GM19193 (cell line): ENCODE measurements around the gene SNED1.
A peak's percentile ranks its signal among the peaks of the same experiment; 100 is the strongest.

Experiments used
- POLR2A ChIP-seq: IDR thresholded peaks from 4 replicates; pipeline ENCODE4 v1.6.1; 2011; ENCODE audit not compliant: insufficient read depth, insufficient read length; ENCODE audit errors: extremely low read depth

SNED1 gene

DNA sequence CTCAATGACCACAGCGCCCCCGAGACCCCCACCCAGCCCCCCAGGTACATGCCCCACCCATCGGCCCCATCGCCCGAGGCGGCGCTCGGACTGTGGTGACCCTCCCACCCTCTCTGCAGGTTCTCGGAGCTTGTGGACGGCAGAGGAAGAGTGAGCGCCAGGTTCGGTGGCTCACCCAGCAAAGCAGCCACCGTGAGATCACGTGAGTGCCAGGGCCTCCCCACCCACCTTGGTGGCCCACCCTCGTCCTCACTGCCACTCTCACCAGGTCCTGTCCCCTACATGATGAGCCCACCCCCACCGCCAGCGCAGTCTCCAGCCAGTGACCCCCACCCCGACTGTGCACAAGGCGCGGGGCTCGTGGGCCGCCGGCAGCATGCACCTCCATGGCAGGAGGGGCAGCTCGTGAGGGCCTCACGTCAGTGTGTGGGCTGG is 73.3 kb downstream of the SNED1 start:
- TF ChIP-seq POLR2A = no peak

DNA sequence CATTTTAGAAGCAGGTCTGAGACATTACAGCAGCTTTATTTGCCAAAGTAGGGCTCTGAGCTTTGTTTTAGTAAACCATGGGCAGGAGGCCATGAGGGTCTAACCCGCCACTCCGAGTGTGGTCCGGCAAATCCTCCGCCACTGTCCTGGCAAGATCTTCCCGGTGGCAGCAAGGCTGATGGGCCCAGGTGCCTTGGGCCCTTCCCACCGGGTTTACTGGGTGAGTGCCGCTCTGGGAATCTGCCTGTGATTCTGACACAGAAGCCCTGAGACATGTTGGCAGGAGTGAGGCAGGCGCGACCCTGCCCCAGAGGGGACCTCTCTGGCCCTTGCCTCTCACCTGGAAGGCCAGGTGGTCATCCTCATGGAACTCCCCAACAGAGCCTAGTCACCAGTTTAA is 73.7 kb downstream of the SNED1 start:
- TF ChIP-seq POLR2A = no peak

DNA sequence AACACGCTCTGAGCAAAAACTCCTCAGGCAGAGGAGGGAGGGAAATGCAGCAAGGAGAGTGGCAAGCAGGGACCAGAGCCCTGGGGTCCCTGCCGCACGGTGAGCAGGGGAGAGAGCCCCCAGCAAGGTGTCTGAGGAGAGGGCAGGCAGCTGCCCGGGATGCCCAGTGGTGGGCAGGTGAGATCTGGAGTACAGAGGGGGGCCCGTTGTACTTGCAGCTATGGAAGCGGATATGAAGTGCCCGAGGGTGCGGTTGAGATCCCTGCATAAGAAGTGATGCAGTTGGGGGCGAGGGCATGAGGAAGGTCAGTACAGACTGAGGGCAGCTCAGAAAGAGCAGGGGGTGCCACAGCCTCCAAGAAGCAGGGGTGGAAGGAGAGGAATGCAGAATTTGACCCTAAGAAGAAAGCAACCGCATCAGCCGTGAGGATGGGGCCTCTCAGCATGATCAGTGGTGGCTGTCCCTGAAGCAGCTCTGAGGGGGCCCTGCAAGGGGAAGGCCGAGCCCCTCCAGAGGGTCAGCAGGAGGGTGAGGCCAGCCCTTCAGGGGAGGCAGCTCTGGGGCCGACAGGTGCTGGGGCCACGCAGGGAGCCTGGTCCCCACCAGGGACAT is 74.2 kb downstream of the SNED1 start:
- no peak for TF ChIP-seq POLR2A

DNA sequence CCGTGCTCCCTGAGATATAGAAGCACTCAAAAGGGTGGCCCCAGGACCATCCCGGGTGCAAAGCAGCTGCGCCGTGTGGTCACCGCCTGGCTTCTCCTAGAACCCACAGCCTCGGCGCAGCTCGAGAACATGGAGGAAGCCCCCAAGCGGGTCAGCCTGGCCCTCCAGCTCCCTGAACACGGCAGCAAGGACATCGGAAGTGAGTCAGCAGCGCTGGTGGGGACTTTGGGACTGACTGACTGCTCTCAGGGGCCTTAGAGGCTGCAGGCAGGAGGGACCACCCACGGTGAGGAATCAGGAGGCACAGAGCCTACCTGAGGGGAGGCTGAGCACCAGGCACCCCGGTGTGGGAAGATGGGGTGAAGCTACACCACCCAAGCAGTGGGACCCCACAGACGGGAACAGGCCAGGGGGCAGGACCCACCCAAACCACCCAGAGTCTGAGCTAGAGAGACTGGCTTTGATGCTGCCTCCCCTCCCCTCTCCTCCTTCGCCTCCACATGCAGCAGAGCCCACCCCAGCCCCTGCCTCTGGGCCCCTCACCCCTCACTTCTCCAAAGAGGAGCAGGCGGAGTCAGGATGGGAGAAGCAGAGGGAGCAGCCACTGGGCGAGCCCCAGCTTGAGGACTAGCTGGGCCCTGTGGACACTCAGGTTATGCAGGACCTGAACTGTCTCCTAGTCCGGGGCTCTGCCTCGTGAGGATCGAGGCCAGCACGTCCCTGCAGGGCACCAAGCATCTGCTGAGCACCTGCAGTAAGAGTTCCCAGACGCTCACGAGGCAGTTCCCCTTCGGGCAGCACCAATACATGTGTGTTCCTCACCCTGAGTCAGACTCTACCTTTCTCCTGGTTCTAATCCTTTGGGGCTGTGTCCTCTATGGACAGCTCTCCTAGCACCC is 75.0 kb downstream of the SNED1 start:
- no peak for TF ChIP-seq POLR2A

DNA sequence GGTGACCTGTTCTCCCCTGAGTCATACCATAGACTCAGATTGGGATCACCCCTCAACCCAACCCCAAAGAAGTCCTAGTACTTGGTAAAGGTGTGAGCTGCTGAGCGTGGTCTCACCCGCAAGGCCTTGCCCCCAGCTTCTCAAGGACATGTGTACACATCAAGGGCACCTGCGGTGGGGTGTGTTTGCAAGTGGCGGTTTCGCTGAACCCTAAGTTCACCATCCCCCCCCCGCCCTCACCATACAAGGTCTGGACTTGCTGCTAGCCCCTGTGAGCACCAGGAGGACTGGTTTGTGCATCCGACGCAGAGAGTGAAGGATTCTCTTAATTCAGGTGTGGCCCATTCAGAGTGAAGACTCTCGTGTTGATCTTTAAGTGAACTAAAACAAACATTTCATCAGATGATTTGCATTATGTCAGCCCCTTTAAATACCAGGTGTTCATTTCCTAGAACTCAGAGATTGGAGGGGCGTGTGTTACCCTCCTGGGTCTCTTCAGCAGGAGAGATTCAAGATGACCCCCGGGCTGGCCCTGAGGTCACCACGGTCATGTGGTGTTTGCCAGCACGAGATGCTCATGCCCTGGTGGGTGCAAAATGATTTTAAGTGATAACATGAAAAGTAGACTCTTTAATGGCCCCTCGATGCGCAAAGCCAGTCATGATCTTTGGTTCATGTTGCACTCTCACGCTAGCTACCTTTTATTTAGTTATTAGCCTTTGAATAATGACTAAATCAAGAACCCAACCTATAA is 75.8 kb downstream of the SNED1 start:
- TF ChIP-seq POLR2A = no peak

DNA sequence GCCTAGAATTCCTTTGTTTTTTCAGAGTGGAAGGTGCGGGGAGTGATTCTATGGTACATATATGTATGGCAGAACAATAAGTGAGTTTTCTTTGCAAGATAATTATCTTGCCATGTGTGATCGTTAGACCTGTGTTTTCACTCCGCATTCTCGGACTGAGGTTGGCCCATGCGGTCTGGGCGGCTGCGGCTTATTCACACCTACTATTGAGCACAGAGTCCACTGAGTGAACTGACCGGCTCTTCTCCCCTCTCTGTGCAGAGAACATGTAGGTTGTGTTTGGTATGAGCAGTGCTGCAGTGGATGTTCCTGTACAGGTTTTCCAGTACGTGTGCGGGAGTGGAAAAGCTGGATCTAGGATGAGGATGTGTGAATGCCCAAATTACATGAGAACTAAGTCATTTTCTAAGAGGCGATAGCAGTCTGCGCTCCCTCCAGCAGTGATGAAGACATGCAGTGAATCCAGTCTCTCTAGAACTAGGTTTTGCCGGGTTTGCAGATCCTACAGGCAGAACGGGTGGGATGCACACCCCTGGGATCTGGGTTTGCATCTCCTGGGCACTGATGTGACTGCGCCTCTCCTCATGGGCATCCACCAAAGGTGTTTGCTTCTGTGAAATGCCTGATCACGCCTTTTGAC is 76.6 kb downstream of the SNED1 start:
- no peak for TF ChIP-seq POLR2A

DNA sequence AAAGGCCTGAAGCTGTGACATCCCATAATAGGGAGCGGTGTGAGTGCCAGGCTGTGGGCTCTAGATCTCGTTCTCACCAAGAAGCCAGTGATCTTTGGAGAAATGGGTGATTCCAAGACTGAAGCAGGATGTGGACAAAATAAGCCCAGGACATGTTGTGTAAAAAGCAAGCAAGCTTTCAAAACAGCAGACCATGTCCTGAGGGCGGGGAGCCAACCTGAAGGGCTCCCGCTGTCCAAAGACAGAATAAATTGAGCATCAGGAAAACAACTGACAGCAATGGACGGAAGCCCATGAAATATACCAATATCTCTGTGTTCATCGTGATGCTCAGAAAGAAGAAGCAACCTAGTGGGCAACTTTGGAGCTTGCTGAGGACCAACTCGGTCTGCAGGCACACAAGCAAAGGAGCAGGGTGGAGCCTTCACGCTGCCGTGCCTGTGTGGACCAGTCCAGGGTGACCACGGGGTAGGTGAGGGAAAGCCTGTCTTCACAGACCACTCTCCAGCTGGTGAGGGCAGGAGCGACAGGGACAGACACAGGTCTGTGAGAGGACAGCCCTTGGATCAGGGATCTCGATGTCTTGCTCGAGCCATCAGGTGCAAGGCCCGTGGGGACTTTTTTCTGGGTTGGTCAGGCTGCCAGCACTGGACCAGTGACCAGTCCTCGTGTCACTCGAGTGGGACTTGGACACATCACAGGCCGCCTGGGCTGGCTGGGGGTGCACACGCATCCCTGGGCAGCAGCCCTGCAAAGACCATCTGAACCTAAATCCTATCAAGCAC is 82.2 kb downstream of the SNED1 start:
- no peak for TF ChIP-seq POLR2A

DNA sequence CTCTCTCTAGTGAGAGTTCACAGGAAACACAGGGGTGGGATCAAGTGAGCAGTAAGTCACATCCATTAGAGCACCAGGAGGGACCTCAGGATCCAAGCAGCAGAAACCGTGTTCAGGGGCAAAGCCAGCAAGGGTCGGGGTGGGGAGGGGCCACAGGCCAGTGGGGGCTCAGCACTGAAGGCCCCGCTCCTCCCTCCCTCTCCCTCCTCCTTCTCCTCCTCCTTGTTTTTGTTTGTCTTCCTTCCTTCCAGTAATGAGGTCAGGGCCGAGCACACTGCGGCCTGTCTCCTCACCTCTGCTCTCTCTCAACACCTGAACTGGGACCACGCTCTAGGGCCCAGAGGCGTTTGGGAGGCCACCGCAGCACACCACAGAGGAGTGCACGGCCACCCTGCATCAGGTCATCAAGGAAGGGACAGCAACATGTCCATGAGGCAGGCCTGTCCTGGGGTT is 82.8 kb downstream of the SNED1 start:
- TF ChIP-seq POLR2A = no peak

DNA sequence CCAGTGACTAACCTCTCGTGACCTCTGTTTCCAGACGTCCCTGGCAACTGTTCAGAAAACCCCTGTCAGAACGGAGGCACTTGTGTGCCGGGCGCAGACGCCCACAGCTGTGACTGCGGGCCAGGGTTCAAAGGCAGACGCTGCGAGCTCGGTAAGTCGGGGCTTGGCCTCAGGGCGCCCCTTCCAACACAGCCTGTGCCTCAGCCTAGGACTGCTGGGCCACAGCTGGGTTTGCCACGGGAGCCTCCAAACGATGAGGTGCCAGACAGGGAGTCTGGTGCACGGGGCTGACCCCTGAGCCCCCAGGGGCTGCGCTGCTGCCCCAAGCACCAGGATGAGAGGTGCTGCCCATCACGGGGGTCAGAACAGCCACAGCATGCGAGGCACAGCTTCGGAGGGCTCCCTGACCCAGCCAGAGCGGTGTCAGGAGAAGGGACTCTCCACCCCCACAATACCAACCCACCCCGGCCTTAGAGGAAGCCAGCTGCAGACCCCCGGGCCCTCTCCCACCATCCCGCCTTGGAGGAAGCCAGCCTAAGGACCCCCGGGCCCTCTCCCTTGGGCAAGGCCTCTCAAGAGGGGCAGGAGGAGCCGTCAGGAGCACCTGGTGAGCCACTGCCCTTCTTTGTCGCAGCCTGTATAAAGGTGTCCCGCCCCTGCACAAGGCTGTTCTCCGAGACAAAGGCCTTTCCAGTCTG is 83.4 kb downstream of the SNED1 start:
- TF ChIP-seq POLR2A = peak; percentile 27

DNA sequence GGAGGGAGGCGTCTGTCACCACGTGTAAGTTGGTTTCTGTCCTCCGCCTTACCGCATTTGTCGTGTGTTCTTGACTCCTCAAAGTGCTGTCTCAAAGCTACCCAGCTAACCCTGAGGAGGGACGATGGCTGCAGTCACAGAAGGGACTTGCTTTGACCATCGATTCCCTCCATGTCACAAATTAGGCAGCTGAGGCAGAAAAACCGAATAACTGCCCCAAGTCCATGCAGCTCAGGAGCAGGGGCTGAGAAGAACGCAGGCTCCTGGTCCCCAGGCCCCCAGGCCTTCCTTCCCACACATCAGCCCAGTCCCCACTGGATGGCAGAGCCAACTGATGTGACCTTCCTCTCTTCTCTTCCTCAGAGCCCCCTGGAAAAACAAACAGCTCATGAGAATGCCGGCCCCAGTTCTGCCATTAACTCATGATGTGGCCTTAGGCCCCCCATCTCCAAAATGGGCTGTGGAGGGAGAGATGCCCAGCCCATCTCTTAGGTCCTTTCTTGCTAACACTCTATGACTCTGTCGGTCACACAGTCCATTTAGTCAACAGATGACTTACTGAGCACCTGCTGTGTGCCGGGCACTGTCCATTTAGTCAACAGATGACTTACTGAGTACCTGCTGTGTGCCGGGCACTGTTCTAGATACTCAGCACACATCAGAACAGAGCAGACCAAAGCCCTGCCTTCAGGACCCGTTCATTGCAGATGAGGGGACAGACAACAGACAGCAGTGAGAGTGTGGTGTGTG is 84.1 kb downstream of the SNED1 start:
- no peak for TF ChIP-seq POLR2A

DNA sequence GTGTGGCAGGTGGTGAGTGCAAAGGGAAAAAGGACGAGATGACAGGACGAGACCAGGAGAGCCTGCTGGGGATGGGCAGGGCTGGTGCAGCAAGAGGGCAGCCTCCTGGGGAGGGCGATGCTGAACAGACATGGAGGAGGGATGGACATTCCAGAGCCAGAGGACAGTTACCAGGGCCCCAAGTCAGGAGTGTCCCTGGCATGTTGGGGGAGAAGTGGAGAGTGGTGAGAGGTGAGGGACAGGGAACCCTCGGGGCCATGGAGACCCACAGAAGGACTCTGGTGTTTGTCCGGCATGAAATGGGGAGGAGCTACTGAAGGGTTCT is 84.6 kb downstream of the SNED1 start:
- no peak for TF ChIP-seq POLR2A

DNA sequence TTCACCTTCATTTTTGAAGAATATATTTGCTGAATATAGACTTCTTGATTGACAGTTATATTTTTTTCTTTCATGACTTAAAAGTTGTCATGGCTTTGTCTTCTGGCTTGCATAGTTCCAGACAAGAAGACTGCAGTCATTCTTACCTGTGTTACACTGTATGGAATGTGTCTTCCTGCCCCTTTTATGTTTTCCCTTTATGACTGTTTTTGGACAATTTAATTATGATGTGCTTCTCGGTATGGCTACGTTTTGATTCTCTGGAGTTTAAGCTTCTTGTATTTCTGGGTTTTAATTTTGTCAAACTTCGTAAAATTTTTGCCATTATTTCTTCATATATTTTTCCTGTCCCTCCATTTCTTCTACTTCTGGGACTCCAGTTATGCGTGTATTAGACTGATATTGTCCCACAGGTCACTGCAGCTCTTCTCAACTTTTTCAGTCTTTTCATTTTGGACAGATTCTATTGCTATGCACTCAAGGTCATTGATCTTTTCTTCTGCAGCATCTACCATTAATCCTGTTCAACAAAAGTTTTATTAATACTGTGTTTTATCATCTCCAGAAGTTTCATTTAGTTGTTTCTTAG is 86.5 kb downstream of the SNED1 start:
- TF ChIP-seq POLR2A = no peak
